GM19395 (cell line): ENCODE measurements around the gene CLCNKB.
"Not testable (repeated sequence)": the region's sequence is repeated elsewhere in the genome, so short reads cannot be mapped to it uniquely, and the experiment has no call there.

Experiments
- ATAC-seq: cut with Tn5 transposase; IDR thresholded peaks from one replicate; pipeline ENCODE4 v1.9.1; 2021; ENCODE audit warnings: mild to moderate bottlenecking, moderate library complexity; ENCODE audit not compliant: unreplicated experiment

The CLCNKB gene

DNA sequence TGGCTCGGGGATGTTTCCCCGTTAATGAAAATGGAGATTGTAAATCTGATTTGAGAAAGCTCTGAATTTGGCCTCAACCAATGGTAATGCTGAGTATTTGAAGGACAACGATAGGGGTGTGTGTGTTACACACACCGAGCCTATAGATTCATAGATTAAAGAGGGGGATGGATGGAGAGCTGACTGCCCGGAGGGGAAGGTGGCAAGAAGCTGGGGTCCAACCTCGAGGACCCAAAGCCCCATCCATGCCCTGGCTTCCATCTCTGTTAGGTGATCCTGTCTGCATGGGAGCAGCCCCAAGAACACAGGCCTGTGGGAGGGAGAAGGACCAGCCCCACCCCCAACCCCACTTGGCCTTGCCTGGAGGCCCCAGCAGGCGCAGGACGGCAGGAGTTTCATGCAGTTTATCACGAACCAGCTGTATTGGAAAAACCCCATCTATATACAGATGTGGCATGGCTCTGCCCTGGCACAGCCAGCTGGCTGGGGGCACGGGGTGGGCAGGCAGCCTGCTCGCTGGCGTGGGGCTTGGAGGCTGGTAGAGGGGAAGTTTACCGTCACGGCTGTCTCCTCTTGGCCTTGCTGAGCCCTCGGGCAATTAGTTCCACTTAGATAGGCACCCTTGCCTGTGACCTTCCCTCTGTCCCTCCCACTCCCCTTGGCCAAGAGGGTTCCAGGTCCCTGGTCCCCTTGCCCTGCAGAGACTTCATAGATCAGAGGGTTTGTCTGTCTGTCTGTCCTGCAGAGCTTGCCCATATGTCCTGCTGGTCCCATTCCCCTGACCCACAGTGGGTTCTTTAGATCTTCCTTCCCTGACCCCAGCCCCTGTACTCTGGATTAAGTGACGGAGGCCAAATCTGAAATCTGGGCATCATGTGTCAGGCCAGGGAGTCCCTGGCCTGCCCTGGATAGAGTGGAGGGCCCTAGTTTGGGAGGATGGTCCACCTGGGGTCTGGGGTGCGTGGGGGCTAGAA lies 28.8 kb upstream of the CLCNKB start:
- ATAC-seq: no peak

DNA sequence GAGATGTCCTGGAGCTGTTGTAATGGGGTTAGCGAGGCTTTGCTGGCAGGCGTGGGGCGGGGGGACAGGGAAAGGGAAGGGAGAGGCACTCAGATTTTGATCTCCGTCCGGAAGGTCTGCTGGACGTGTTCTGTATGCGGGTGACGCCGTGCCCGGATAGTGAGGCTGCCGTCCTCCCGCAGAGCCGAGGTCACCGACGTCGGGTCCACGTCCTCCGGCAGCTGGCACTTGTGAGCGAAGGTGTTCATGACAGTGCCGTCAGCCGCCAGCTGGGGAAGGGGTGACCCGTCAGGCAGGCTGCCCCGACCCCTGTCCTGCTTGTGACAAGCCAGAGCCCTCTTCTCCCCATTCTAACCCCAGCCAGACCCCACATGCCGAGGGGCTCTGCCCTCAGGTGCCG lies 28.1 kb upstream of the CLCNKB start:
- no peak for ATAC-seq

- no peak for ATAC-seq
Observed at GRCh38 chr1:16015960-16016901, 27.4 kb upstream of the CLCNKB start.

- no peak for ATAC-seq
Observed at GRCh38 chr1:16017076-16017460, 26.5 kb upstream of the CLCNKB start.

GRCh38 chr1:16017461-16018303 lies 25.9 kb upstream of the CLCNKB start, which contains the start of gene HSPB7:
TSS of gene HSPB7 (minus strand) at chr1:16018043. CDS start at chr1:16017963, 80 bp downstream.
- ATAC-seq: no peak

DNA sequence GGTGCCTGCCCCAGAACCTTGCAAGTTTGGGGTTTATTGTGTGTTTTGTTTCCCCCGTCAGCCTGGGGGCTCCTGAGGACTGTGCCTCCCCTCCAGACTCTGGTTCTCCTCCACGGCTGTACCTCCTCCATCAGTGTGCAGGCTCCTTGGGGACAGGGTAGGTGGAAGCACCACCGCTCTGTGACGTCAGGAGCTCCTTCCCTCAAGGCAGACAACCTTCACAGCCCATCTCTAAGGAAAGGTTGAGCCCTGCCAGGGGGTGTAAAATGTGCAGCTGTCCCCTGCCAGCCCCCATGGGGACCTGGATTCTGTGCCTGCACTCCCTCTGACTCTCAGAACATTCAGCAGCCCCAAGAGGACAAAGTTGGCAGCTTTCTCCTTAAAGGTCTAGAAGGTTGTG lies 25.3 kb upstream of the CLCNKB start:
- ATAC-seq: no peak

DNA sequence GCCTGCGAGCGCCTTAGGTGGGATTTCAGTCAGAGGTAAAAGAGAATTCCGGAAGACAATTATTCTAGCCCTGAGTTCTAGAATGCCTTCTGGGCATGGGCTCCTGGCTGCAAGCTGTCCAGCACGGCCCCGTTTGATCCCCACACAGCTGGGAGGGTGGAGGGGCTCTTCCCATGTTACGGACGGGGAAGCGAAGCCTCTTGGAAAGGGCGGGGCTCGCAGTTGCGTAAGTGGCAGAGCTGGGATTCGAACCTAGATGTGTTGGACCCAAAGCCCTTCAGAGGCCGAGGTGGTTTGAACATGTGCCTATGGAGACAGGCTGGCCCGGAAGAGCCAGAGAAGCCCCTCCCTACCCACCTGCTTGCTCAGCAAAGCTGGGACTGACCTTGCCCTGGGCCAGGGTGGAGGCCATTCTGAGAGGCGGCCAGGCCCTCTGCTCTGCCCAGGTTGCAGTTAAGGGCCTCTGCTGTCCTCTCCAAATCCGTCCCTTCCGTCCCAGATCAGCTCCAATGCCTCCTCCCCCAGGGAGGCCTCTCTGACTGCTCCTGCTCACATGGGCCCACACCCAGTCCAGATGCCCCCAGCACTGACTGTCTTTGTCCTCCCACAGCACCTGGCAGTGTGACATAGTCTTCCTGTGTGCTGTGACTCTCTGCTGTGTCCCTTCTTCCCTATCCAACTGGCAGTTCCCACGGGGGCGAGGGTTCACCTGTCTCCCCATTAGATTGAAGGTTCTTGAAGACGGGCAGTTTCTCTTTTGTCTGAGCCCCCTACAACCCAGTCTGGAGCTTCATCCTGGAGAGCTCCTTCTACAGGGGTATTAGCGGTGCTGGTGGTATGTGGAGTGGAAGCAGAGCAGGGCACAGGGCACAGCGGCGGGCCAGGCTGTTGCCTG lies 24.6 kb upstream of the CLCNKB start:
- ATAC-seq: no peak

- ATAC-seq: no peak
Observed at GRCh38 chr1:16019644-16020277, 23.8 kb upstream of the CLCNKB start.

DNA sequence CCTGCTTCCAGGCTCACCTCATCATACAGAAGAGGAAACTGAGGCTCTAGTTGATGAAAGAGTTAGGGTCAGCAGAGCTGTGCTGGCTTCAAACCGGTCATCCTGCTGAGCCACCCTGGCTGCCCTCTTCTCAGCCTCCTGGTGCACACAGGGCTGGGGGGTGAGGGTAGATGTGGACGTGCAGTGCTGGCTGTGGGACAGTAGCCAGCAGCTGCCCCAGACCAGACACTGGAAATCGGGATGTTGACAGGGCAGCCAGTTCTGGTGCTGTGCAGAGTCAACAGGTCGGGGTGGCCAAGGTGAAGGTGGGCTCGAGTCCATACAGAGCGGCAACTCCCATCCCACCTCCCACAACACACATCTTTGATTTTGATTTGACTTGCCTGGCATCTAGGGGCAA lies 23.3 kb upstream of the CLCNKB start:
- ATAC-seq: no peak

- not testable (repeated sequence) for ATAC-seq
Observed at GRCh38 chr1:16020878-16021277, 22.7 kb upstream of the CLCNKB start.

- ATAC-seq: no peak
Observed at GRCh38 chr1:16021681-16022080, 21.9 kb upstream of the CLCNKB start, which contains the start of gene CLCNKA. TSS of gene CLCNKA (plus strand) at chr1:16022036. CDS start at chr1:16022620, 584 bp downstream.

- ATAC-seq: no peak
Observed at GRCh38 chr1:16022393-16022792, 21.2 kb upstream of the CLCNKB start.

DNA sequence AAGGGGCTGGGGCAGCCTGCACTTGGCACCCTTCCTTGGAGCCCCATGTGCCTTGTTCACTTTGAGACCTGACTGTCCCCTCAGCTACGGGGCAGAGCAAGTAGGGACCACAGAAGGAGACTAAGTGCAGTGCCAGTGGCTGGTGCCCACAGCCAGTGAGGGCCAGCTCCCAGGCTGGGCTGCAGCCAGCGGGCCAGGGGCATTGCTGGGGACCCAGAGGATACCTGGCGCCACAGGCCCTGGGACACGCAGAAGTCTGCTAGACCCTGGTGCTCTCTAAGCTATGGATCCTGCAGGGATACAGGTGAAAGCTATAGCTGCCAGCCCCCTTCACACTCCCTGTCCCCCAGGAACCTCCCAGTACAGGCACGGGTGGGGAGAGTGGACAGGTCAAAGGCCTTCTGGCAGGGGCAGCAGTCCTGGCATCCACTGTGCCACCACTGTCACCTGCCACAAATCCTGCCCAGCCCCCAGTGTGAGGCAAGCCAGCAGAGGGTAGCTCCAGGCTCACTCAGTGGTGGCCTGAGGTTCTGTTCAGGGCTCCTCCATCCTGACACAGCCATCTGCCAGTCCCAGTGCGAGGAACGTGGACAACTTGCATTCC lies 20.4 kb upstream of the CLCNKB start:
- ATAC-seq: no peak

- ATAC-seq: not testable (repeated sequence)
Observed at GRCh38 chr1:16026302-16026701, 17.3 kb upstream of the CLCNKB start.

- no peak for ATAC-seq
Observed at GRCh38 chr1:16026723-16027484, 16.7 kb upstream of the CLCNKB start.

DNA sequence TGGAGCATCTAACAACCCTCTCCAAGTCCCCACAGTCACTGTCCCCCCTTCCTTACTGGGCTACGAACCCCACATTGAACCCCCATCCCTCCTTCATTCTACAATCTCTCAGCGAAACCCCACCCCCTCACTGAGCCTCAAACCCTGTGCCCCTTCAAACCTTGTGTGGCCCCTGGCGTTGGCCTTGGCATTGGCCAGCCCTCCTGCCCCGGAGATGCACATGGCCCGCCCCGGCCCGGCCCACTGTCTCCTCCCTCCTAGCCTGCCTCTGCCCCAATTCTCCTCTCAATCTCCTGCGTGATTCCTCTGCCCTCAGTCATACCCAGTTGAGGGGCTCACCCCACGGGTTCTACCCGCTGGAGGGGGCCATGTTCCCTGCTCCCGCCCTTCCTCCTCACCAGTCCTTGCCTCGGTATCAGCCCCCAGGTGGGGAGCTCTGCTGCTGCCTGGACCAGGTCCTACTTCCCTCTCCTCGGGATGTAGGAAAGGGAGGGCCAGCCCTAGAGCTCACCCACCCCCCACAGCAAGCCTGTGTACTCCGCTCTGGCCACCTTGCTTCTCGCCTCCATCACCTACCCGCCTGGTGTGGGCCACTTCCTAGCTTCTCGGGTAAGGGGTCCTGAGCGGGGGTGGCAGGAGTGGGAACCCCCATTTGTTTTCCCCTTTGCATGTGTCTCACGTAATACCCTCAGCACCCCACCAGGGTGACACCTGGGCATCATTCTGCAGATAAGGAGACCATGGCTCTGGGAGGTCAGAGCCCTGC lies 15.2 kb upstream of the CLCNKB start:
- no peak for ATAC-seq

GRCh38 chr1:16029003-16029268 lies 14.6 kb upstream of the CLCNKB start:
- not testable (repeated sequence) for ATAC-seq
